Neural progenitor cell (in vitro differentiated cells): ENCODE measurements around the gene NUDT4.

Experiments used
- EZH2 ChIP-seq: fragments of 200-600 bp; sonication (generic); IDR thresholded peaks from 2 replicates; pipeline ENCODE4 v1.6.1; 2017; ENCODE audit warnings: antibody characterized with exemption, mild to moderate bottlenecking, moderate library complexity
- TF ChIP-seq, protein P1 (sequence below): fragments of 200-600 bp; sonication (generic); IDR thresholded peaks from 2 replicates; pipeline ENCODE4 v1.5.1; 2017; ENCODE audit warnings: antibody characterized with exemption, mild to moderate bottlenecking

- TF ChIP-seq, protein P1, sequence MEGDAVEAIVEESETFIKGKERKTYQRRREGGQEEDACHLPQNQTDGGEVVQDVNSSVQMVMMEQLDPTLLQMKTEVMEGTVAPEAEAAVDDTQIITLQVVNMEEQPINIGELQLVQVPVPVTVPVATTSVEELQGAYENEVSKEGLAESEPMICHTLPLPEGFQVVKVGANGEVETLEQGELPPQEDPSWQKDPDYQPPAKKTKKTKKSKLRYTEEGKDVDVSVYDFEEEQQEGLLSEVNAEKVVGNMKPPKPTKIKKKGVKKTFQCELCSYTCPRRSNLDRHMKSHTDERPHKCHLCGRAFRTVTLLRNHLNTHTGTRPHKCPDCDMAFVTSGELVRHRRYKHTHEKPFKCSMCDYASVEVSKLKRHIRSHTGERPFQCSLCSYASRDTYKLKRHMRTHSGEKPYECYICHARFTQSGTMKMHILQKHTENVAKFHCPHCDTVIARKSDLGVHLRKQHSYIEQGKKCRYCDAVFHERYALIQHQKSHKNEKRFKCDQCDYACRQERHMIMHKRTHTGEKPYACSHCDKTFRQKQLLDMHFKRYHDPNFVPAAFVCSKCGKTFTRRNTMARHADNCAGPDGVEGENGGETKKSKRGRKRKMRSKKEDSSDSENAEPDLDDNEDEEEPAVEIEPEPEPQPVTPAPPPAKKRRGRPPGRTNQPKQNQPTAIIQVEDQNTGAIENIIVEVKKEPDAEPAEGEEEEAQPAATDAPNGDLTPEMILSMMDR: no peak
- TF ChIP-seq EZH2: no peak
Observed at GRCh38 chr12:93352321-93352720, 25.4 kb upstream of the NUDT4 start.
